SU-DHL-6 (cell line): Measurements from ENCODE around the gene CBS.

Source experiments
- EZH2phosphoT487 ChIP-seq: fragments of 200-600 bp; sonication (generic), shearing (Covaris generic); conservative IDR thresholded peaks from 2 replicates; pipeline ENCODE4 v1.6.1; 2018; ENCODE audit warnings: mild to moderate bottlenecking, antibody characterized with exemption, low read length, moderate library complexity, mixed read lengths
- TF ChIP-seq, protein P1 (sequence below): fragments of 200-600 bp; sonication (generic); IDR thresholded peaks from one replicate; pipeline ENCODE4 v1.5.1; 2017; ENCODE audit warnings: antibody characterized with exemption, mild to moderate bottlenecking, low read length, moderate library complexity; ENCODE audit not compliant: insufficient read depth, poor library complexity, severe bottlenecking

DNA sequence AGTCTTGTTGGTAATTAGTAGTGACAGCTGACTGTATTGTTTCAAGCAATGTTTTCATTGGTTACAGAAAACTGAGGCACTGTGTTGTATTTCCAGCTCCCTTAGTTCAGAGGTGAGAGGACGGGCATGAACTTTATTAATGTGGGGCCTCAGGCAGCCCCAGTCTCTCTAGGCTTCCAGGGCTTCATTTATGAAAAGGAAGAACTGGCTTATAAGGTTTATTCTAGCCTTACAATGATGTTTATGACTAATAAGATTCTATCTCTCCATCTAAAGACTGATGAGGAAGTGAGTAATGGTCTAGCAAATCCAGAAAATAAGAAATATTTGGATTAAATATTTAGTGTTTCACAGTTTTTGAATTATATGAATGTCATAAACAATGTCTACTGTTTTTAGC is 41.5 kb downstream of the CBS start:
- TF ChIP-seq, protein P1, sequence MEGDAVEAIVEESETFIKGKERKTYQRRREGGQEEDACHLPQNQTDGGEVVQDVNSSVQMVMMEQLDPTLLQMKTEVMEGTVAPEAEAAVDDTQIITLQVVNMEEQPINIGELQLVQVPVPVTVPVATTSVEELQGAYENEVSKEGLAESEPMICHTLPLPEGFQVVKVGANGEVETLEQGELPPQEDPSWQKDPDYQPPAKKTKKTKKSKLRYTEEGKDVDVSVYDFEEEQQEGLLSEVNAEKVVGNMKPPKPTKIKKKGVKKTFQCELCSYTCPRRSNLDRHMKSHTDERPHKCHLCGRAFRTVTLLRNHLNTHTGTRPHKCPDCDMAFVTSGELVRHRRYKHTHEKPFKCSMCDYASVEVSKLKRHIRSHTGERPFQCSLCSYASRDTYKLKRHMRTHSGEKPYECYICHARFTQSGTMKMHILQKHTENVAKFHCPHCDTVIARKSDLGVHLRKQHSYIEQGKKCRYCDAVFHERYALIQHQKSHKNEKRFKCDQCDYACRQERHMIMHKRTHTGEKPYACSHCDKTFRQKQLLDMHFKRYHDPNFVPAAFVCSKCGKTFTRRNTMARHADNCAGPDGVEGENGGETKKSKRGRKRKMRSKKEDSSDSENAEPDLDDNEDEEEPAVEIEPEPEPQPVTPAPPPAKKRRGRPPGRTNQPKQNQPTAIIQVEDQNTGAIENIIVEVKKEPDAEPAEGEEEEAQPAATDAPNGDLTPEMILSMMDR = no peak
- TF ChIP-seq EZH2phosphoT487 = no peak
